ENCODE data around the gene NRN1L. TPM values are rescaled to one million over a fixed set of nuclear protein-coding genes. Genes with fewer than 3 reads are reported as not detected.
"Not testable (repeated sequence)": the region's sequence is repeated elsewhere in the genome, so short reads cannot be mapped to it uniquely, and the experiment has no call there.

Gene NRN1L
- total RNA-seq, 1 donor from 2014 or later: 1.4 TPM

DNA sequence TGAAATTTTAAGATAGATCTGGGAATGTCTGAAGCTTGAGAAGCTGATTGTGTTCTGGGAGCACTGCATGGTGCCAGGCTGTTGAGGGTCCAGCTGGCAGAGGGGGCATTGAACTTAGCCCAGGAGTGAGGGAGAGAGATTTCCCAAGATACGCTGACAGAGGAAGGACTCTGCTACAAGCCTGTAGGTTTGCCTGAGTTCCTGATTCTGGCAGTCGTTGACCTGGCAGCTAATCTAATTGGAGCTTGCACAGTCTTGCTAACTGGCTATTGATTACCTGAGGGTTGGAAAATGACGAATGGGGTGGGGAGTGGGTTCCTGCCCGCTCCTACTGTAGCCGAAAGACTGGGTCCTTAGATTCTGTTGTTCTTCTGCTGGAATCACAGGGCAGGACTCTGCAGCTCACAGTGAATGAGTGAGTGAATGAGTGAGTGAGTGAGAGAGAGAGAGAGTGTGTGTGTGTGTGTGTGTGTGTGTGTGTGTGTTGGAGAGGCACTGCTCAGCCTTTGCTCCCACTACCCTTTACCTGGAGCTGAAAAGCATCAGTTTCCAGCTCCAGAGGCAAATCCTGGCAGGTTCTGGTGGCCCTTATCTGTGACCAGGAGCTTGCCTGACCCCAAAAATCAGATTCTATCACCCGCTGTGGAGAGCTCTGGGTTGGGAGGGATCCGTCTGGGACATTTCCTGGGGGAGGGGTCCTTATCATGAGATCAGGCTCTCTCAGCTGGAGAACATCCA lies 30.2 kb downstream of the NRN1L start:
- intact Hi-C loops (cut with micrococcal nuclease): no loop called here
- no peak for ATAC-seq (ENCODE audit: low read depth)
- ChIA-PET POLR2A (interaction anchor here (0.5 to 0.7 kb wide), 3 partner anchors 20 to 120 kb away, joined by 5 to 9 read pairs (median 5); no protein-coding TSS in a partner anchor), CTCF (interaction anchor here (1.0 to 1.6 kb wide), 2 partner anchors 10 to 31 kb away, joined by 3 to 5 read pairs; no protein-coding TSS in a partner anchor)
- Mint-ChIP-seq H3K27ac (no peak overlapping the region), H3K36me3 (ENCODE audit: low read depth) (peaks cover 44% of the 10 kb centered on the region), H3K4me3 (no peak overlapping the region), H3K9me3 (no peaks in the 10 kb centered on the region), H3K27me3 (no peaks in the 10 kb centered on the region), H3K4me1 (peaks cover 6% of the 10 kb centered on the region)
- no peak for DNase-seq
- TF ChIP-seq, protein P1, sequence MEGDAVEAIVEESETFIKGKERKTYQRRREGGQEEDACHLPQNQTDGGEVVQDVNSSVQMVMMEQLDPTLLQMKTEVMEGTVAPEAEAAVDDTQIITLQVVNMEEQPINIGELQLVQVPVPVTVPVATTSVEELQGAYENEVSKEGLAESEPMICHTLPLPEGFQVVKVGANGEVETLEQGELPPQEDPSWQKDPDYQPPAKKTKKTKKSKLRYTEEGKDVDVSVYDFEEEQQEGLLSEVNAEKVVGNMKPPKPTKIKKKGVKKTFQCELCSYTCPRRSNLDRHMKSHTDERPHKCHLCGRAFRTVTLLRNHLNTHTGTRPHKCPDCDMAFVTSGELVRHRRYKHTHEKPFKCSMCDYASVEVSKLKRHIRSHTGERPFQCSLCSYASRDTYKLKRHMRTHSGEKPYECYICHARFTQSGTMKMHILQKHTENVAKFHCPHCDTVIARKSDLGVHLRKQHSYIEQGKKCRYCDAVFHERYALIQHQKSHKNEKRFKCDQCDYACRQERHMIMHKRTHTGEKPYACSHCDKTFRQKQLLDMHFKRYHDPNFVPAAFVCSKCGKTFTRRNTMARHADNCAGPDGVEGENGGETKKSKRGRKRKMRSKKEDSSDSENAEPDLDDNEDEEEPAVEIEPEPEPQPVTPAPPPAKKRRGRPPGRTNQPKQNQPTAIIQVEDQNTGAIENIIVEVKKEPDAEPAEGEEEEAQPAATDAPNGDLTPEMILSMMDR (IDR thresholded peaks at IDR 0.05): no peak

DNA sequence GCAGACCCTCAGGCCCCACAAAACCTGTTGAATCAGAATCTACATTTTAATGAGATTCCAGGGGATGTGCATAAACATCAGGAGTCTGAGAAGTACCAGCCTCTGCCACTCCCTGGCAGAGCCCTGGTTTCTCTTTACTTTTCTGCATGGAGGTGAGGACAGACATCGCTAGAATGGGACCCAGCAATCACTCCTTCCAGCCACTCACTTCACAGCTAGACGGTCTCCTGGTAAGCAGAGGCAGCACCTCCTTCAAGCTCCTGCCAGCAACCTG lies 30.7 kb downstream of the NRN1L start:
- H3K27ac Mint-ChIP-seq; H3K4me3 Mint-ChIP-seq; intact Hi-C loops (cut with micrococcal nuclease); H3K4me1 Mint-ChIP-seq; H3K9me3 Mint-ChIP-seq; DNase-seq; ATAC-seq (ENCODE audit: low read depth); H3K27me3 Mint-ChIP-seq: not testable (repeated sequence)
- H3K36me3 Mint-ChIP-seq (ENCODE audit: low read depth): peaks cover 42% of the 10 kb centered on the region
- ChIA-PET CTCF (interaction anchor here (1.6 kb wide), 1 partner anchor 32 kb away, joined by 5 read pairs; no protein-coding TSS in a partner anchor), POLR2A (interaction anchor here (0.5 to 0.7 kb wide), 3 partner anchors 20 to 120 kb away, joined by 5 to 9 read pairs (median 5); no protein-coding TSS in a partner anchor)

DNA sequence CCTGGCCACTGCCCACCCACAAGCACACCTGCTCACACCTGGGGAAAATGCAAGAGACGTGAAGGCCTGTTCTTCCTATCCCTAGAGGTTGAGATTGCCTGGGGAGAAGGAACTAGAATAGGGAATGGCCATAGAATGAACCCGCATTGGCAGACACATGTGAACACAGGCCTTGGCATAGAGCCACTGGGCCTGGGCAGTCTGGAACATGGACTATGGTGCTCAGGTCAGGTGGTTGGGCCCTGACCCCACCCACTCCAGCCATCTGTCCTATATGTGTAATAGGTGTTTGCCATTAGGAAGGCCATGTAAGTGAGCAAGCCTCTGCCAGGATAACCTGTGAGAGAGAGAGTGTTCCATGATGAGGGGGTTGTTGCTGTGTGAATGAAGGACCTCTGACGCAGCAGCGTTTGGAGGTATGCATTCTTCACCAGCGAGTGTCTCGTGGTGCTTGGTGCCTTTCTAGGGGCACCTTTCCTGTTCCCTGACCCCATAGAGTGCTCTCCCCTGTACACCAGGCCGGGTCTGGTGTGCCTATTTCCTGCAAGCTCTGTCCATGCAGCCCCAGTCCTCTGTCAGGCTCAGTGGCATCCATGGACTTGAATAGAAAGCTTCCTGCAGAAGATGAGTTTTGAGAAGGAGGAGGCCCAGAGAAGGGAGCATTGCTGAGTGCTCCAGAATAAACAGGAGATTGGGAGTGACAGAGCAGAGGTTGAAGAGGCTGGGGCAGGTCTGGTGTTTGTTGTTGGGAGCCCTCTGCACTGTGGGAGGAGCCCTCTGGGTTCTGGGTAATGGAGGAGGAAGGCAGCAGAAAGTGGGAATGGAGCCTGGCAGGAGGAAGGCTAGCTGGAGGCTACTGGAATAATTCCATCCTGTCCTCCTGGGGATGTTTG lies 31.4 kb downstream of the NRN1L start:
- TF ChIP-seq, protein P1 (IDR thresholded peaks at IDR 0.05): no peak
- no peak overlapping the region for H3K27ac Mint-ChIP-seq
- intact Hi-C loops (cut with micrococcal nuclease): no loop called here
- H3K27me3 Mint-ChIP-seq: no peaks in the 10 kb centered on the region
- H3K4me3 Mint-ChIP-seq: no peak overlapping the region
- H3K4me1 Mint-ChIP-seq: peaks cover 4% of the 10 kb centered on the region
- DNase-seq (no peak), ATAC-seq (ENCODE audit: low read depth) (no peak)
- POLR2A ChIA-PET: interaction anchor here (0.7 kb wide), 1 partner anchor 19 kb away, joined by 5 read pairs; no protein-coding TSS in a partner anchor
- H3K9me3 Mint-ChIP-seq: no peaks in the 10 kb centered on the region
- peaks cover 39% of the 10 kb centered on the region for H3K36me3 Mint-ChIP-seq (ENCODE audit: low read depth)
- CTCF ChIA-PET: interaction anchor here (1.6 kb wide), 1 partner anchor 32 kb away, joined by 5 read pairs; no protein-coding TSS in a partner anchor

DNA sequence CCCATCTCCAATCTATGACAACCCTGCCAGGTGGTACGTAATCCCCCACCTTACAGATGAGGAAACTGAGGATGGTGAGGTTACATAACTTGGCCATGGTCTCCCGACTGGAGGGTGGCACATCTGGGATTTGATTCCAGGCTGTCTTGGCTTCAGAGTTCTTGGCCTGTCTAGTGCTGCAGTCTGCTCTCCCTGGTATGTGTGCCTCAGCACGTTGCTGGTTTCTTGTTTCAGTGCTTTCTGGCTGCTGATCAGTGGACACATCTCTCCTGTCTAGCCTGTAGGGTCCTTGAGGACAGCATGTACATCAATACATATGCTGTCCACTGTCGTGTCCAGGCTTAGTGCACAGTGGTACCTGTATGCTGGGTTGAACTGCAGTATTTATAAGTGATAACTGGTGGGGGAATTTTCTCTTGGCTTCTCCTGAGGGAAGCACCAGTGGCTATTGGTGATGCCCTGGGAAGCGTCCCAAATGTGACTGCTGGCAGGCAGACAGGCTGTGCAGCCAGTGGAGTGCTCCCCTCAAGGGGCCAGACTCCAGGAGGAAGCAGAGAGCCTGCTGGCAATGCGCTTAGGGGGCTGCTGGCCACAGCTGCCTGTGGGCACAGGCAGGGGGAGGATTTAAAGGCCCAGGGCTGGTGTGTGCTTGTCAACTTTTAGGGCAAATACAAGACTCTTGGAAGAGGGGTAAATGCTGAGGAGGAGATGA lies 32.6 kb downstream of the NRN1L start:
- Mint-ChIP-seq H3K9me3 (no peaks in the 10 kb centered on the region), H3K36me3 (ENCODE audit: low read depth) (peaks cover 36% of the 10 kb centered on the region), H3K4me1 (peaks cover 4% of the 10 kb centered on the region), H3K27me3 (no peaks in the 10 kb centered on the region), H3K27ac (no peak overlapping the region), H3K4me3 (no peak overlapping the region)
- DNase-seq (no peak), ATAC-seq (ENCODE audit: low read depth) (no peak)
- CTCF ChIA-PET: no interaction called here
- intact Hi-C loops (cut with micrococcal nuclease): no loop called here
- POLR2A ChIA-PET: no interaction called here
- TF ChIP-seq, protein P1 (IDR thresholded peaks at IDR 0.05): no peak

DNA sequence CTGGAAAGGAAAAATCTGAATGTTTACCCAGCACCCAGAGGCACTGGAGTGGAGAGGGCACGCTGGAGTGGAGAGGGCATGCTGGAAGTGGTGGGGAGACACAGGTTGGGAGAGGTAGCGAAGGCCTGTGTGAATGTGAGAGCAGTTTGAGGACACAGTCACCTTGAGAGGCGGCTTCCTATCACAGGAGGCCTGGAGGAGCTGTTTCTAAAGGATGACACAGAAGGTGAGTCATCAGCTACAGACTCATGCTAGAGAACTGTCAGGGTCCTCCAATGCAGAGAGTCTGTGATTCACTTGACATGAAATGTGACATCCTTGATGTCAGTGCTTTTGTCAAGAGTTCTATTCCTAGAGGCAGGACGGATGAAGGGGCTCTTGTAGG lies 33.2 kb downstream of the NRN1L start:
- ChIA-PET POLR2A (no interaction called here), CTCF (no interaction called here)
- H3K4me1 Mint-ChIP-seq: peaks cover 4% of the 10 kb centered on the region
- no peaks in the 10 kb centered on the region for H3K27me3 Mint-ChIP-seq
- H3K36me3 Mint-ChIP-seq (ENCODE audit: low read depth): peaks cover 38% of the 10 kb centered on the region
- no peak overlapping the region for H3K27ac Mint-ChIP-seq
- no peaks in the 10 kb centered on the region for H3K9me3 Mint-ChIP-seq
- TF ChIP-seq, protein P1 (IDR thresholded peaks at IDR 0.05): no peak
- DNase-seq: no peak
- intact Hi-C loops (cut with micrococcal nuclease): no loop called here
- no peak overlapping the region for H3K4me3 Mint-ChIP-seq
- ATAC-seq (ENCODE audit: low read depth): peak; percentile 50
